ENCODE data around the gene ZRANB3. TPM values are rescaled to one million over a fixed set of nuclear protein-coding genes. Genes with fewer than 3 reads are reported as not detected.
"Not testable (repeated sequence)": the region's sequence is repeated elsewhere in the genome, so short reads cannot be mapped to it uniquely, and the experiment has no call there.

ZRANB3 gene
- total and polyA plus RNA-seq, 10 of the 15 experiments (the other 5 are each of a cell fraction or from before 2014, with no cell fraction given): 5.6 to 11.4 (median 9.9) TPM

DNA sequence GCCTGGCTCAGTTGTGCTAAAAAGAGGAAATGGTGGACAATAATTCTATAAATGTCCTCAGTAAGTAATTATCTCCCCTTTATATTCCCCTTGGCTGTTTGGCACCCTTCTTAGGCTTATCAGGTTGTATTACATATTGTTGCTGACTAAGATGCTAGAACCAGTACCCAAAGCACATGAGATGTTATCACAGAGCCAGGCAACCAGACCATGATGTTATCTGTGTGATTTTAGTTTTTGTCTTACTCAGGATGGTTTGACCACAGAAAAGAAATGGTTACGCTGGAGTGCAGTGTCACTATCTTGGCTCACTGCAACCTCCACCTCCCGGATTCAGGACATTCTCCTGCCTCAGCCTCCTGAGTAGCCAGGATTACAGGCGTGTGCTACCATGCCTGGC lies 15.4 kb upstream of the ZRANB3 start:
- peaks cover 18% of the 10 kb centered on the region for H3K79me2 ChIP-seq (ENCODE audit: control insufficient read depth, insufficient read depth, low read length)
- H3K27me3 ChIP-seq (replicated peaks in 1 of 2; ENCODE audit: control insufficient read depth in 2 of 2, insufficient read depth in 2 of 2, low read length in 1 of 2): no peaks in the 10 kb centered on the region
- H3K27ac ChIP-seq (ENCODE audit: control insufficient read depth, insufficient read depth): no peak overlapping the region
- no peaks in the 10 kb centered on the region for H3K36me3 ChIP-seq (ENCODE audit: control insufficient read depth in 2 of 2, insufficient read depth in 2 of 2, low read length in 1 of 2)
- H3K4me2 ChIP-seq (ENCODE audit: control insufficient read depth, insufficient read depth): no peak overlapping the region
- ATAC-seq (peak; percentile 54), FAIRE-seq (no peak), DNase-seq (ENCODE audit: low read depth, low spot score) (no peak)
- BruUV-seq (replicated peaks): no TSS peak
- 80% methylated on average over 3 of the region's 3 CpGs for WGBS (ENCODE audit: insufficient coverage, insufficient replicate concordance, low lambda C conversion rate, missing lambda C conversion rate)
- in situ Hi-C loops (cut with MboI) (no loop called here), intact Hi-C loops (cut with micrococcal nuclease; ENCODE audit: unreplicated experiment) (no loop called here)
- no peak overlapping the region for H3K9ac ChIP-seq (ENCODE audit: control insufficient read depth, insufficient read depth, low read length)
- TF ChIP-seq SPI1 (IDR thresholded peaks at IDR 0.05; ENCODE audit: borderline replicate concordance, insufficient read depth, low read depth, low read length): peak; percentile 18; the same call in 1 of the 2 replicates
- TF ChIP-seq, protein P1, sequence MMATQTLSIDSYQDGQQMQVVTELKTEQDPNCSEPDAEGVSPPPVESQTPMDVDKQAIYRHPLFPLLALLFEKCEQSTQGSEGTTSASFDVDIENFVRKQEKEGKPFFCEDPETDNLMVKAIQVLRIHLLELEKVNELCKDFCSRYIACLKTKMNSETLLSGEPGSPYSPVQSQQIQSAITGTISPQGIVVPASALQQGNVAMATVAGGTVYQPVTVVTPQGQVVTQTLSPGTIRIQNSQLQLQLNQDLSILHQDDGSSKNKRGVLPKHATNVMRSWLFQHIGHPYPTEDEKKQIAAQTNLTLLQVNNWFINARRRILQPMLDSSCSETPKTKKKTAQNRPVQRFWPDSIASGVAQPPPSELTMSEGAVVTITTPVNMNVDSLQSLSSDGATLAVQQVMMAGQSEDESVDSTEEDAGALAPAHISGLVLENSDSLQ (IDR thresholded peaks at IDR 0.05): no peak
- ChIA-PET RAD21 (ENCODE audit: unreplicated experiment) (no interaction called here), CTCF (no interaction called here), POLR2A (no interaction called here), SMC1A (ENCODE audit: uncharacterized antibody, unreplicated experiment) (no interaction called here)
- no peaks in the 10 kb centered on the region for H3K4me1 ChIP-seq (ENCODE audit: control insufficient read depth, insufficient read depth, low read length)
- no peaks in the 10 kb centered on the region for H4K20me1 ChIP-seq (ENCODE audit: control insufficient read depth, insufficient read depth)
- no peak overlapping the region for H2AFZ ChIP-seq (ENCODE audit: control insufficient read depth, low read depth, low read length)
- no peaks in the 10 kb centered on the region; the same call in 2 of the 3 replicates for H3K9me3 ChIP-seq (replicated peaks; ENCODE audit: control insufficient read depth, insufficient read depth, low read length)
- H3K4me3 ChIP-seq: no peak overlapping the region

DNA sequence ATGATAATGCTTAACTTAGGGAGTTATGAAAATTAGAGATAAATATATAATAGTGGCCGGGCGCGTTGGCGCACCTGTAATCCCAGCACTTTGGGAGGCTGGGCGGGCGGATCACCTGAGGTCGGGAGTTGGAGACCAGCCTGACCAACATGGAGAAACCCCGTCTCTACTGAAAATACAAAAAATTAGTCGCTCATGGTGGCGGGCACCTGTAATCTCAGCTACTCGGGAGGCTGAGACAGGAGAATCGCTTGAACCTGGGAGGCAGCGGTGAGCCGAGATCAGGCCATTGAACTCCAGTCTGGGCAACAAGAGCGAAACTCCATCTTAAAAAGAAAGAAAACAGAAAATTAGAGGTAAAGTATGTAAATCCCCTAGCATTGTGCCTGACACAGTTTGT lies 2.5 kb upstream of the ZRANB3 start:
- ATAC-seq; H3K36me3 ChIP-seq (ENCODE audit: control insufficient read depth in 2 of 2, insufficient read depth in 2 of 2, low read length in 1 of 2); FAIRE-seq; H3K27ac ChIP-seq (ENCODE audit: control insufficient read depth, insufficient read depth); intact Hi-C loops (cut with micrococcal nuclease; ENCODE audit: unreplicated experiment); H3K9me3 ChIP-seq (replicated peaks; ENCODE audit: control insufficient read depth, insufficient read depth, low read length); in situ Hi-C loops (cut with MboI); H4K20me1 ChIP-seq (ENCODE audit: control insufficient read depth, insufficient read depth); DNase-seq (ENCODE audit: low read depth, low spot score); BruUV-seq (replicated peaks); H3K9ac ChIP-seq (ENCODE audit: control insufficient read depth, insufficient read depth, low read length); RAD21 ChIA-PET (ENCODE audit: unreplicated experiment); H2AFZ ChIP-seq (ENCODE audit: control insufficient read depth, low read depth, low read length); H3K4me1 ChIP-seq (ENCODE audit: control insufficient read depth, insufficient read depth, low read length); H3K27me3 ChIP-seq (replicated peaks in 1 of 2; ENCODE audit: control insufficient read depth in 2 of 2, insufficient read depth in 2 of 2, low read length in 1 of 2): not testable (repeated sequence)
- SMC1A ChIA-PET (ENCODE audit: uncharacterized antibody, unreplicated experiment): interaction anchor here (1.1 to 1.5 kb wide), 2 partner anchors 19 to 39 kb away, joined by 3 to 6 read pairs; no protein-coding TSS in a partner anchor
- POLR2A ChIA-PET: interaction anchor here (0.6 kb wide), 1 partner anchor 40 kb away, joined by 3 read pairs; no protein-coding TSS in a partner anchor
- TF ChIP-seq, protein P2, sequence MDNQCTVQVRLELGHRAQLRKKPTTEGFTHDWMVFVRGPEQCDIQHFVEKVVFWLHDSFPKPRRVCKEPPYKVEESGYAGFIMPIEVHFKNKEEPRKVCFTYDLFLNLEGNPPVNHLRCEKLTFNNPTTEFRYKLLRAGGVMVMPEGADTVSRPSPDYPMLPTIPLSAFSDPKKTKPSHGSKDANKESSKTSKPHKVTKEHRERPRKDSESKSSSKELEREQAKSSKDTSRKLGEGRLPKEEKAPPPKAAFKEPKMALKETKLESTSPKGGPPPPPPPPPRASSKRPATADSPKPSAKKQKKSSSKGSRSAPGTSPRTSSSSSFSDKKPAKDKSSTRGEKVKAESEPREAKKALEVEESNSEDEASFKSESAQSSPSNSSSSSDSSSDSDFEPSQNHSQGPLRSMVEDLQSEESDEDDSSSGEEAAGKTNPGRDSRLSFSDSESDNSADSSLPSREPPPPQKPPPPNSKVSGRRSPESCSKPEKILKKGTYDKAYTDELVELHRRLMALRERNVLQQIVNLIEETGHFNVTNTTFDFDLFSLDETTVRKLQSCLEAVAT (IDR thresholded peaks at IDR 0.05): peak; percentile 90
- WGBS (ENCODE audit: insufficient coverage, insufficient replicate concordance, low lambda C conversion rate, missing lambda C conversion rate): 99% methylated on average over 15 of the region's 15 CpGs
- H3K4me3 ChIP-seq: peak overlapping the region; percentile 60
- peak overlapping the region; percentile 34 for H3K4me2 ChIP-seq (ENCODE audit: control insufficient read depth, insufficient read depth)
- CTCF ChIA-PET: interaction anchor here (1.2 to 2.3 kb wide), 4 partner anchors 10 to 264 kb away, joined by 3 to 6 read pairs (median 4); no protein-coding TSS in a partner anchor
- H3K79me2 ChIP-seq (ENCODE audit: control insufficient read depth, insufficient read depth, low read length): peaks cover 73% of the 10 kb centered on the region

All from GM12878 (cell line).